GM21423 (cell line): ENCODE results near the gene IKZF4.

Experiments
- ATAC-seq: cut with Tn5 transposase; IDR thresholded peaks from one replicate; pipeline ENCODE4 v1.9.1; 2021; ENCODE audit warnings: mild to moderate bottlenecking, moderate library complexity; ENCODE audit not compliant: unreplicated experiment

The IKZF4 gene

GRCh38 chr12:56081393-56082347 is 60.8 kb downstream of the IKZF4 start:
- no peak for ATAC-seq

DNA sequence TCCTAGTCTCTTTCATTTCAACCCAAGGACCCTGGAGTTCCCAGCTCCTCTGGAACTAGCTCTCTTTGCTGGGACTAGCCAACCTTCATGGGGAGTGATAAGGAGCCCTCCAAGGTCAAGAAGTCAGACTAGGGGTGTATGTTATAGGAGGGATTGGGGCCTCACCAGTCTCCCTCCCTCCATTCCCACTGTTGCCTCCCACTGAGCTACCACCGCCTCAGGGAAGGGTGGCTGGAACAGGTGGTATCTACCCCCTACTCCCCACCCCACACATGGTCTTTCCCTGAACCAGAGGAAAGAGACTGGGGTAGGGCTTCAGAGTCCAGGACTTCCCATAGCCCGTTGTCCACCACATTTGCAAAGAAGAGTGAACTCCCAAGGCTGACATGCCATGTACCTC is 61.5 kb downstream of the IKZF4 start:
- no peak for ATAC-seq

DNA sequence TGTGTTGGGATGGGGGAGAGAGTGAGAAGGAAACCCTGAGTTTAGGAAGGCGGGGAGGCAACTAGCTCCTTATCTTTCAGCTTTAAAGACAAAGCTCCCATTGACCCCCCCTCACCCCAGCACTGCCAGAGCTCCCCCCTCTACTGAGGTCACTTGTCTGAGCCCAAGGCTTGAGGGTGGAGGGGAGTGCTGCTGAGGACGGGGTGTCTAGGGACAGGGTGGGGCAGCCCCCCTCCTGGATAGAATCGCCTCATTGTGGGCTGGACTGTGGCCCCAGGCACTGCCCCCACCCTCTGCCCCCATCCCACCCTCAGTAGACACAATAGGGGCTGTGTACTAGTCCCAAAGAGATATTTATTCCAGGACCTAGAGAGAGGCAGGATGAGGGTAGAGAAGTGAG is 62.1 kb downstream of the IKZF4 start:
- ATAC-seq, result no peak

- no peak for ATAC-seq
These were observed 64.2 kb downstream of the IKZF4 start for GRCh38 chr12:56084958-56085543.

GRCh38 chr12:56086096-56086495 is 65.3 kb downstream of the IKZF4 start:
- no peak for ATAC-seq

- no peak for ATAC-seq
These were observed 65.8 kb downstream of the IKZF4 start for GRCh38 chr12:56086608-56087007.

- no peak for ATAC-seq
These were observed 66.4 kb downstream of the IKZF4 start for GRCh38 chr12:56087220-56087619.
